NCI-H1694 treated with DMSO at 0.1 percent for 48 hours (cell line): Measurements from ENCODE around the gene WDR77.

Source experiments
- DNase-seq: peaks from one replicate; lab custom pipeline; 2025; lab: John Stamatoyannopoulos, UW

WDR77 gene

DNA sequence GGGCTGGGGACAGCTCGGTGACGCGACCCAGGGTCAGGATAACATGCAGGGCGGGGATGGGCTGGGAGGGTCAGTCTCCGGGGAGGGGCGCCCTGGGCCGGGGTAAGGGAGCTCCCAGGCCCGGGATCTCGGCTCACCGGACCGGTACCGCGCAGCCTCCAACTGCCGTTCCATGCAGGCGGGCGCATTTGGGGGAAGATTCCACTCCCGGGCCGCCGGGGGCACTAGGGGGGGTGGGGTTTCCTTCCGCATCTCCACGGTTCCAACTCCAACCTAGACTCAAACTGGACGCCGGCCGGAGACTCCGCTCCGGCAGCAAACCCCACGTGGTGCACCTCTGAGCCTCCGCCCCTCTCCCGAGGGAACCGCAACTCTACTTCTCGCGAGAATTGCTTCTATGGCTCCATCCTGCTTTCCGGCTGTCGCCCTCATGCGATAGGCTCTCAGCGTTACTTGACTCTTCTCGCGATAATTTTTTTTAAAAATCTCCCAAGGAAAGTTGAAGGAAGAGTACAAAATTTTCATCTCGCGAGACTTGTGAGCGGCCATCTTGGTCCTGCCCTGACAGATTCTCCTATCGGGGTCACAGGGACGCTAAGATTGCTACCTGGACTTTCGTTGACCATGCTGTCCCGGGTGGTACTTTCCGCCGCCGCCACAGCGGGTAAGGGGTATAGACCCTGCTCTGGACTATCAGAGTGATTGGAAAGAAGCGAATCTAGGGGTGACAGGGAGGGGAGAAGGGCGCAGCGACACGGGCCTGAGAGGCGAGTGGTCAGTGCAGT, at the start of gene WDR77, which contains the start of gene ATP5PB:
TSS of gene WDR77 (minus strand) at position 339 of the 785 bp plus-strand sequence. CDS start at position 252, 87 bp downstream.
TSS of gene ATP5PB (plus strand) at position 547 of the 785 bp plus-strand sequence. CDS start at position 625, 78 bp downstream.
- peak; percentile 99 for DNase-seq

DNA sequence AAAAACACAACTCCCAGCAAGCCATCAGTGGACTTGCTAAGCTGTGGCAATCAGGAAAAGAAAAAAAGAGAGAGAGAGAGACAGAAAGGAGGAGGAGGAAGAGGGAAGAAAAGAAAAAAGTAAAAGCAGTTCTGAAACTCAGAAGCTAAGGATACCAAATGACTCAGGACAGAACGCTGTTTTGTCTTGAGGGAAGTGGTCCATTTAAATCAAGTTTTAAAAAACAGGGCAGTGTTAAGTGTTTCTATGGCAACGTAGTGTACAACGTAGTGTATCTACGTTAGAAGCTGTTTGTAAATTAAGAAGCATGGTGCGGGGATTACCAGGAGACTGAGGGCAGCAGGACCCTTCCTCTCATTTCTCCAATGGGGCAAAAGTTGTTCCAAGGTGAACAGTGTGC, 48.5 kb upstream of the WDR77 start:
- no peak for DNase-seq

DNA sequence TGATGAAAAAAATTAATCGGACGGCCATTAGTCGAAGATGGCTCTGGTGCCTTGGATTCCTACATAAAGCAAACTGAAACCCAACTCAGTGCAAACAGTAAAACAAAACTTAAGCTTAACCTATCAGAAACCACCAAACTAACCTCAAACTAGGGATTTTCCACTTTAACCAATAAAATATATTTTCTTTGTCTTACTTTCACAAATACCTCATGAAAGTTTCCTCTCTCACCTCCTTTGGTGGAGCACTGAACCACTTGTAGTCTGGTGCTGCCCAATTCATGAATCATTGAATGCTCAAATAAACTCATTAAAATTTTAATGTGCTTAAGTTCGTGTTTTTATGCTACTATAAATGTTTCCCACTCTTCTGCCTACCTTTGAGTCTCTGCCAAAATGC, 47.3 kb upstream of the WDR77 start:
- DNase-seq: no peak

DNA sequence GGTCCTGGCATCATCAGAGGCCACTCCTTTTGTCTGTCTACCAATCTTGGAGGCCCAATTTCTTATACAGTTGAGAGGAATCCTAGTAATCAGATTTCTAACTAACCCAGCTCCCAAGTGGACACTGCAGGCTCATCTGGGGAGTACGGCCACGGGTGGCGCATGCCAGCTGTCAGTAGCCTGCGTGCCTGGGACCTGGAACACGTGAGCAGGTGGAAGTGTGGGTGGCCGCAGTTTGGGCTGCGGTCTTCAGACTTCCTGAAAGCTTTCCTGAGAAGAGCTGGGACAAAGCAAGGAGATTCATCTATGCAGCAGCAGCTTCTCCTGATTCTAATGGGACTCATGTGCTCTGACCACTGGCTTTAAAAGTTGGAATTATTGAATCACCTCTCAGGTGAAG, 42.0 kb upstream of the WDR77 start:
- no peak for DNase-seq

DNA sequence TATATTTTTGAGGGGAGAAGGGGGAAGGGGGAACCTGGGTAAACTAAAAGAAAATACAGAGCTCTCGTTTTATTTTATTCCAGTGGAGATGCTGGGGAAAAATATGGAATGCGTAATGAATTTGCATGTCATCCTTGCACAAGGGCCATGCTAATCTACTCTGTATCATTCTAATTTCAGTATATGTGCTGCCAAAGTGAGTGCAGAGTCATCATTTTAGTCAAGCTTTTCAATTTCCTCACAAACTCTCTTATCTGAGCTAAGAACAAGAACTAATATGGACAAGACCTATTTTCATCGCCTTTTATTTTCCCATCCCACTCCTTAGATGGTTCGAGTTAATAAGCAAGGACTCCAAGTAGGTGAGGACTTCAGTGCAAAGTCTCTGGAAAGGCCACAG, 41.2 kb upstream of the WDR77 start:
- DNase-seq: no peak

DNA sequence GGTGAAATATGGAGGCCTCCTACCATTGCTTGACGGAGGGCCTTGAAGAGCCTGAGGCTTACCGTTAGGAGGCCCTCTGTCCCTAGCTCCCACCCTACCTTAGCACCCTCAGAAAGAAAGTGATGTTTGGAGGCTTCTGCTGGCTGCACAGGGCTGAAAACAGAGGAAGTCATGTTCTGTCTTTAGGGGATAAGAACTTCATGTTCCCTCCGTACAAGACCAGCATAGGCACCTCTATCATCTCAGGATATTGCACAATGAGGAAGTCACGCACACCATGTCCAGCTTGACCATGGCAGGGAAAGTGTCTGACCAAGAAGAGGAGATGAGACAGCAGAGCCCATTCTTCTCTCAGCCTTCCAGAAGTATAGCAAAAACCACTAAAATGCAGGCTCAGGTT, 40.5 kb upstream of the WDR77 start:
- DNase-seq: no peak

DNA sequence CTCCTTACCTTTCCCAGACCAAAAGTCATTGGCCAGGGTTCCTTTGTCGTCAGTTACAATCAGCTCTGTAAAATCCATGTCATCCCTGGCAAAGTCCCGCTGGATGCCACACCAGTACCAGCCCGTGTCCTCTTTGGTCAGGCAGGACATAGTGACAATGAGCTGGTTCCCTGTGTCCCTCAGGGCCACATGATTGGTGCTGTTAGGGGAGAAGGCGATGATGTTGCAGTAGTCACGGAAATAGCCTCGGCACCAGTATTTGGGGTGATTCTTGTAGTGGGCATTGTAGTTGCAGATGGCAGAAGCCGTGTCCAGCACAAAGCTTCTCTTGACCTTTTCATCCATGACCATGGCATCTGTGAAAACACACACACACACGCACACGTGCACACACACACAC, 39.6 kb upstream of the WDR77 start:
- DNase-seq: no peak

DNA sequence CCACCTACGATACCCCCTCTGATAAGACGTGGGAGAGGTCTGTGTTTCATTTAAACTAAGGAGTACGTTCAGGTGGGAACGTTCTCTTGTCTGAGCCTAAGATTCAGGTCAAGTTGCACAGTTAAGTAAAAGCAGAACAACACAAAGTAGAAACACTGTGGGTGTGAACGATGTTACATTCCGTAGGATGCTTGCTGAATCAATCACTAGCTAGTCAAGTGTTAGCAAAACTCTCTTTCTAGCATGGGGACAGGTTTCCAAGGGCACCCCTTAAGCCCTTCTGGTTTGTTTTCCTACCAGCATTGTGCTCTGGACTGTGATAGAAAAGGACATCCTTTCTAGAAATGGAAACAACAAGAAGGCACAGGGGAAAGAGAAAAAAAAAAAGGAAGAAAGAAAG, 38.1 kb upstream of the WDR77 start:
- DNase-seq: no peak

DNA sequence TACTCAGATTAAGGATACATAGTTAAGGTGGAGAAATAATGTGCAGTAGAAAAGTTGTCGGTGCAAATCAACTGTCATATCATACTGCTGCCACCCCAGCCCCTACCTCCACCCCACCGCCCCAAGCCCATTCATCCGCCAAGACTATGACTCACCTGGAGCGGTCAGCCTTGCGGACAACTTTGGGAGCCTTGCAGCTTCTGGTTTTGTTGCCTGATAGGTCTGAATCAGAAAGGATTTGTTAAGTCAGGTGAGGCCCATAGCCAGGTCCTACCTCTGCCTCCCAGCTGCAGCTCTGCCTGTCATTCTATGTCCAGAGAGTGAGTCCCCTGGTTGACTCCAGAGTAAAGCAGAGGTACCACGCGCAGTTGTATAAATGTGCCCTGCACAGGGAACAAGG, 37.4 kb upstream of the WDR77 start:
- DNase-seq: no peak

DNA sequence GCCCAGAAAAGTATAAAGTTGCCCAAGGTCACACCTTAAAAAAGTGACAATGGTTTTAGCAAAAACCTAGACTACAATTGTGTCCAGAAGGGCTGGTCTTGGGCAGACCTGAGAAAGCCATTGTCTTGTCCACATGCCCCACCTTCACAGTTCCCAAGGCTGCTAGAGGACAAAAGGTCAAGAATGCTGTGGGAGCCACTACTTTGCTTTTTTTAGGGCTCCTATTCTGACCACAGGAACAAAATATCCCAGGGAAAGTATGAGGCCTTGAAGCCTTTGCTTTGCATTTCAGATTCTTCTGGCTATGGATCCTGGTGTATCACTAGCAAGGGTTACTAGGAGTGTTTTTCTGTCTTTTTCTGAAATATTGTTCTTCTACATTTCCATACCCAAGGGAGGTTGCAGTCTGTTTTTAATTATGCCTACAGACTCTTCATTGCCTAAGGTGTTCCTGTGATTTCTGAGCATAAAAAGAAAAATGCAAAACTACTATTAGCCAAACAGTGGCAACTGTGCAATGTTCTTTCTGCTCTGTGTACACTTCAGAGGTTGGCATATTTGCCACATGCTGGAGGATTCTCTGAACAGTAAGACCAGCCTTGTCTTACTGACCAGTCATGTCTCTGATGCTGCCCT, 35.5 kb upstream of the WDR77 start:
- no peak for DNase-seq

DNA sequence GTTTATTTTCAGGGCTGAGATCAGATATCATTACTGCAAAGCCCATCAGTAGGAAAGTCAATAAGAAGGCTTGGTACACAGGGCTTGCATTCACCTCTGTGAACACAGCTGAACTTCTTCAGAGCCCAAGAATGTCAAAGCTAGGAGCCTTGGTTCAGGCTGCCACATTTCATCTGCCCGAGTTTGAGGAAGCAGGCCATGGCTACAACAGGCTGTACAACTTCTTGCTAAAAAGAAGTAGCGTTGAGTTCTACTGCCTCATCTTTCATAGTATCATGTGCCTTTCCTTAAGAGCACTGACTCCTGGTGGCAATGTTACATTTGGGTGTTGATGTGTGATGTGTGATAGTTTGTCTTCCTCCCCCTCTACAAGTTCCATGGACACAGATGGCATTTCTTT, 34.8 kb upstream of the WDR77 start:
- DNase-seq: no peak

DNA sequence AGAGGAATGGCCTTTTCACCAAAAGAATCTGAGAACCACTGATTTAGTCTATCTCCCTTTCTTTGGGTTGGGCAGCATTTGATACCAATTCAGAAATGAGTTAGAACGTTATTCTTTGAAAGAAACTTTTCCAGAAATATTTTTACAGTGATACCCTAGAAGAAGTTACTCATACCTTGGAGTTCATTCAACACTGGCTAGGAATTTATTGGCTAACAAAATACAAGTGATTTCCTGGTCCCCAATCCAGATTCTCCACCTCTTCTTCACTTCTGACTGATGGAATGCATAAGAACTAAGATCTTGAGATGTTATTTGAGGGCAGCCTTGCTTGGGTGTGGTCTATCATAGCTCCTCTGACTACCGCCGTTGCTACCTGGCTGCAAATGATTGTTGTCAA, 34.1 kb upstream of the WDR77 start:
- no peak for DNase-seq

DNA sequence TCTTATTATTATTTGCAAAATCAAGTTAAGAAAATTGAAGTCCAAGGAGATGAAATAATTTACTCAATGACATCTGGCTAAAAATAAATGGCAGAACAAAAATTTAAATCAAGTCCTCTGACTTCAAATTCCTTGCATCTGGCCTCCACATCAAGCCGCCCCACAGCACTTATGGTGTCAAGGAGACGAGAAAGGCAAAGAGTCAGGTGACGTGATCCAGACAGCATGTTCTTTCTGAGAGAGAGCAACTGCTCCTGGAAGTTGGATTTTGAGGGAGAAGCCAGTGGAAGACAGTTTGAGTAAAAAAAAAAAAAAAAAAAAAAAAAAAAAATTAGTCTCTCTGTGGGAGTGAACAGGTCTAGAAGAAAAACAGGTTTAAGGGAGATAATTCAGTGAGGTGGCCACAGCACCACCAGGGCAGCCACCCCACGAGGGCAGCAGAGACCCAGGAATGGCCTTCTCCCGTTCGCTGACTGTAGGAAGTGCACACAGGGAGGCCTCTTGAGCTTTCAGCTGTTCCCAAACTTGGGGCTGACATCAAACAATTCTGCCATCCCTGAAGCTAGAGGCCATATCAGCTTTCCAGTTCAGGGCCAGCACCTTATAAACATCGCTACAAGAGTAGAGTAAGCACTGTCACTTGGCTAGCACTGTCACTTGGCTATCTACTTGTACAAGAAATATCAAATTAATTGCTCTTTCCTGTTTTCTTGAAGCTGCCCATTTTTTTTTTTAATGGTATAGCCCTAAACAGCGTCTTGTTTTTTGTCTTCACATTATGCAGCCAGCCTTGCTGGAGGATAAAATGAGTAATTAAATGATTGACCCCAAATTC, 32.5 kb upstream of the WDR77 start:
- DNase-seq: no peak

DNA sequence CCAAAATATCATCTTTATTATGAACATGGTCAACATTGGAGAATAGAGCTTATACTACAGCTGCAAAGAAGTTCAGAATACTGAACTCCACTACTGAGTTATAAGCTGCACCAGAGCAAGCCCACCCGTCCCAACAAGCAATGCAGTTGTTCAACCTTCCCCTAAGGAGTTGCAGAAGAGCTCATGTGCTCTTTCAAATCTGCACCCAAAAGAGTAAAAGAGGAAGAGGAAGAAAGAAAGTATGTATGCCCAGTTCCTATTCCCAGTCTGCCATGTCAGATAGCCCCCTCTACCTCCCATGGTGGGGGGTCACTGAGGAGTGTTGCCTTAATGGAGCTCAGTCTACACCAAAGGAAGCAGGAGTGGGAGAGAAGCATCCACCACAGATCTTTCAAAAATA, 31.6 kb upstream of the WDR77 start:
- no peak for DNase-seq

DNA sequence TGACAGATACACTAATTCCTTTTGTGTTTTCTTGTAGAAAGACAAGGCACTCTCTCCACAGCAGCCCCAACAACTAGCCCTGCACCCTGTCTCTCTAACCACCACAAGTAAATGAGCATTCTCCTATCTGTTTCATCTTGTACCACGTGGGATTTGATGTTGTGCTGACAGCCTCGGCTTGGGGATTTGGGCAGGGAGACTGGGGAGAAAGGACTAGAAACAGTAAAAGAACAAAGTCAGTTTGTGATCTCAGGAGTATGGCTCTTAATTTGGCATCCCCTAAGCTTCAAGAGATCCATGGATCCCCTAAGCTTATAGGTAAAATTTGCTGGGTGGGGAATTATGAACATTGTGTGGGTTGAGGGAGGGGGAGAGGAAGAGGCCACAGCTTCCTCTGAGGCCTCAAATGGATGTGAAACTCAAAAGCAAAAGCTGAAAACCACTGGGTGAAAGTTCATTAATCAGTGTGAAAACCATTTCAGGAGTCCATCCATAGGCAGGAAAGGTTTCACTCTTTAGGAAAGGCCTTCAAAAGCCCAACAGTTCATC, 27.8 kb upstream of the WDR77 start:
- DNase-seq: no peak

DNA sequence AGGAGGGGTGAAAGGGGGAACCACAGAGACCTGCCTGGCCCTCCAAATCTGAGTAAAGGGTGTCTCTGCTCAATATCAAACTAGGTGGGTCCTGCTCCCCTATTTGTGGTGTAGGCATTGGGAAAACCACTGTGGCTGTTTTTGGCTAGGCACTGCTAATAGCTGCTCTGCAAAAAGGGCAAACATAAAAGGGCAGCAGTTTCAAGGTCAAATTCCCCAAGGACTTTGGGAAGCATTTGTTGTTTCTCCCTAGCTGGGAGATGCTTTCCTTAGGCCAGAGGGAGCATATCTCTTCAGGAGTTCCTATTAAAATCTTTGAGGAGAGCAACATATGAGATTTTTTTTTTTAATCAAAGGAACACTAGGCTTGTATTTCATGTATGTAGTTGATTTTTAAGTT, 27.2 kb upstream of the WDR77 start:
- DNase-seq: no peak

DNA sequence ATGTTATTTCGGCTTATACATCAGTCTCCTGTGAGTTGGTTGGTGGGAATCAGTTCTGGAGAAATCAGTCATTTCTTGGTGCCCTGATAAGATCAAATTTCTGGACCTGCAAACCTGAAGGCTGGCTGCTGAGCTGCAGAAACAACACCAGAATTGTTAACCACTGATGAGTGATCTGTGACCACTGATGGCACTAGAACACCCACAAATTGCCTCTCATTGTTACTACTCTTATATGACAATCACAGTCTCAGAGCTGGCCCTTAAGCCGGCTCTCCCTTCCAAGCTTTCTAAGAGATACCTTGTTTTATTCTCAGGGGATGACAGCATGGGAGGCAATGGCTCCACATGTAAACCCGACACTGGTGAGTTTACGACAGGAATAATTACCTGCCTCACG, 26.6 kb upstream of the WDR77 start:
- DNase-seq: no peak

DNA sequence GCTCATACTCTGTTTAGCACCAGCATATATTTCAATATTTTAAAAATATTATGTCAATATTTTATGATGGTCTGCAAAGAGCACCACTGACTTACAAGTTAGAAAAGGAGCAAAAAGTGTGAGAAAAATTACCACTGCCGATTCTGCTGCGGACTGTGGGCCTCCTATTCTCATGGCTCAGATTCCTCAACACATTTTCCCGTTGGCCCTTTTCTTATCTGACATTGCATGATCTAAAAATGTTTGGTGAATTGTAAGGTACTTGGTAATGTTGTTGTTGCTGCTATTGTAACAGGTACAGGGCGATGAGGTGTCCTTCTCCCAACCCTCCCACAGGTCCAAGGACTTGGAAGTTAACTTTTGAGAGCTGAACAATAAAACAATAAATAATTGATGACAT, 25.5 kb upstream of the WDR77 start:
- no peak for DNase-seq

DNA sequence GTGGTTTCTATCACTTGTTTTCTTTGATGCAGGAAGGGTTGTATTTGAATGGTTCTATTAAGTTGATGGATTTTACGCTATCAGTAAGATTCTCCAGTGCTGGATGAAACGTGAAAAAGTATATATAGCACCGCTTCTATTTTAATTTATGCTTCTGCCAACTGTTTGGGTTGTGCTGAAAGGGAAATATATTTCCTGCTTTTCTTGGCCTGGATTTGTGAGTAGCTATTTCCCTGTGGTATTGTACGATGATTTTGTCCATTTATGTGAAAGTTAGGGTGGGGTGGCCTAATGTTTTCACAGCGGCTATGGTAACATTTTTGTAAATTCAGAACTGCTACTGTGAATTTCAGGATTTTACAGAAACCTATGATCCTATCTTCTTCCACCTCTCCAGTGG, 25.1 kb upstream of the WDR77 start:
- no peak for DNase-seq

DNA sequence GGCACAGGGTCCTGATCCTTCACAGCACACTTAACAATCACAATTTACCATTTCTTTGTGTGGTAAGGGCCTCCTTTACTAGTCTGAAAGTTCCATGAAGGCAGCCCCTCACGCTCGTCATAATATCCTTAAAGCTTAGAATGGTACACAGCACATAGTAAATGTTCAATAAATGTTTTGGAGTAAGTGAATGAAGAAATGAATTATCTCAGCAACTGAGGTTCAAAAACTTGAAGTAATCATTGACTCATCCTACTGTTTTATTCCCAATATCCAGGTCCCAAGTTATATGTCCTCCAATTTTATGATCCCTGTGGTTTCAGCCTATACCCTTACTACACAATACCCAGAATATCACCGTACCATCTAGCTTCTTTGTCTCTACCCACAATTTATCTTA, 22.5 kb upstream of the WDR77 start:
- DNase-seq: no peak

DNA sequence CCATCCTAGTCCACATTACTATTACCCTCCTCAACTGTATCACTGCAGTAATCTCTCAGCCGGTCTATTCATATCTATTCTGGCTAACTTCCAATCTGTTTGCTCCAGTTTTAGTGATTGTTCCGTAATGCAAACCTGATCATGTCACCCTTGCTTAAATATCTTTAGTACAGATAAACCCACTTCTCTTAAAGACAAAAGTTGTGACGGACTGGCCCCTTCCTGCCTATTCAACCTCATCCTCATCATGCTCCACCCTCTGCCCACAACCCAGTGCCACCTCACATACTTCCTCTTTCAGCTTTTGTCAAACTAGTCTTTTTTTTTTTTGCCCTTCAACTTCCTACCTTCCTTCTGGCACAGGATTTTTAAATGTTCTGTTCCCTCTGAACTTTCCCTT, 22.0 kb upstream of the WDR77 start:
- no peak for DNase-seq

DNA sequence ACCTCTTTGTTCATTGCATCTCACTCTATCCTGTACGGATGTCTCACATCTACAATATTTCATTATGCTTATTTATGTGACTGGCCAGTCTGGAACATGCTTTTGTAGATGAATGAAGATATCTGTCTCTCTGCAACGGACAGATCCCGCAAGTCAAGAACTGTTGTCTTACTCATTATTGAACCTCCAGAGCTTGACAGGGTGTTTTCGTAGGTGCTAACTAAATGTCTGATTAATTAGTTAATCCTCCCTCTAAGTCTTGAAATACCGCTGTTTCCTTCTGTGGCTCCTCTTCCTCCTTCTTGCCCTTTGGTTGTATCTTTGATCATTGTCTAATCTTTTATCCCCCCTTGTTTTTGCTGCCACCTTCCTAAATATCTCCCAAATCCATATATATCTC, 21.5 kb upstream of the WDR77 start:
- DNase-seq: no peak

DNA sequence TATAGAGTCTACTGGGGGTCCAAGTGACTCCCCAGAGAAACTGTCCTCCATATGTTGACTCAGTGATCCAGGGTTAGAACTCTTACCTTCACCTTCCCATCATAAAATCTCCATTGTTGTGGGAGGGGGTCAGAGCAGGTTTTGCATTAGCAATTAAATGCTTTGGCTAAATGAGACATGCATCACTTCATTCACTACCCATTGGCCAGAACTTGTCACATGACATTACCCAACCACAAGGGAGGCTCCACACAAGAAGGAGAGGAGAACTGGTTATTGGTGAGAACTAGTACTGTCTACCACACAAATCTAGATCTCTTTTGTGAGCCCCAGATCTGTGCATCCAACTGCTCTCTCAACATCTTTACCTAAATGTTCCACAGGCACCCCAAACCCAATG, 20.5 kb upstream of the WDR77 start:
- no peak for DNase-seq
